EH (cell line): ENCODE results near the gene C19orf38.
"Not testable (repeated sequence)": the region's sequence is repeated elsewhere in the genome, so short reads cannot be mapped to it uniquely, and the experiment has no call there.

Source experiments
- DNase-seq: peaks from one replicate; pipeline ENCODE4 v3.0.0-alpha.2; 2015; ENCODE audit warnings: low read depth

Gene C19orf38

DNA sequence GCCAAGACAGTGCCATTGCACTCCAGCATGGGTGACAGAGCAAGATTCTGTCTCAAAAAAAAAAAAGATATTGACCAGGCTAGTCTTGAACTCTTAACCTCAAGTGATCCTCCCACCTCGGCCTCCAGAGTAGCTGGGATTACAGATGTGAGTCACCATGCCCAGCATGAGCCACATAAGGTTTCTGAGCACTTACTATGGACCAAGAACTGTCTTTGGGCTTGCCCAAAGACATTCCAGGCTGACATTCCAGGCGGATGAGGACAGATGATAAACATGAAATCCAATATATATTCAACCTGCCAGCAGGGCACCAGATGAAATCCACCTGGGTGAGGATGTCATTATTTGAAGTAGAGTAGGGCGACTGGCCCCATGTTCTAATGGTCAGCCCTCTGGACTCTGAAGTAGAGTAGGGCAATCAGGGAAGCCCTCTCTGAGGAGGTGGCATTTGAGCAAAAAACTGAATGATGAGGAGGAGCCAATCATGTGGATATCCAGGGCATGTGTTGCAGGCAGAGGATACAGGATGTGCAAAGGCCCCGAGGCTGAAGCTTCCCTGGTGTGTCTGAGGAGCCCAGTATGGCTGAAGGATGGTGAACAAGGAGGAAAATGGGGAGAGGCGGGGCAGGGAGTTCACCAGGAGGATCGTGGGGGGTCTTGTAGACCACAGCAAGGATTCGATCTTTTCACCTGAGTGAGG lies 4.0 kb downstream of the C19orf38 start:
- DNase-seq, result peak; percentile 78

DNA sequence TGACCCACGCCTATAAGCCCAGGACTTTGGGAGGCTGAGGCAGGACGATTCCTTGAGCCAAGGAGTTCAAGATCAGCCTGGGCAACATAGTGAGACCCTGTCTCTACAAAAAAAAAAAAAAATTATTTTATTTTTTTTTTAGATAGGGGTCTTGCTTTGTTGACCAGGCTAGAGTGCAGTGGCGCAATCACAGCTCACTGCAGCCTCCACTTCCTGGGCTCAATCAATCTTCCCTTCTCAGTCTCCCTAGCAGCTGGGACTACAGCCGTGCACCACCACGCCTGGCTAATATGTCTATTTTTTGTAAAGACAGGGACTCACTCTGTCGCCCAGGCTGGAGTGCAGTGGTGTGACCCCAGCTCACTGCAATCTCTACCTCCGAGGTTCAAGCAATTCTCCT lies 4.7 kb downstream of the C19orf38 start:
- DNase-seq, result no peak

DNA sequence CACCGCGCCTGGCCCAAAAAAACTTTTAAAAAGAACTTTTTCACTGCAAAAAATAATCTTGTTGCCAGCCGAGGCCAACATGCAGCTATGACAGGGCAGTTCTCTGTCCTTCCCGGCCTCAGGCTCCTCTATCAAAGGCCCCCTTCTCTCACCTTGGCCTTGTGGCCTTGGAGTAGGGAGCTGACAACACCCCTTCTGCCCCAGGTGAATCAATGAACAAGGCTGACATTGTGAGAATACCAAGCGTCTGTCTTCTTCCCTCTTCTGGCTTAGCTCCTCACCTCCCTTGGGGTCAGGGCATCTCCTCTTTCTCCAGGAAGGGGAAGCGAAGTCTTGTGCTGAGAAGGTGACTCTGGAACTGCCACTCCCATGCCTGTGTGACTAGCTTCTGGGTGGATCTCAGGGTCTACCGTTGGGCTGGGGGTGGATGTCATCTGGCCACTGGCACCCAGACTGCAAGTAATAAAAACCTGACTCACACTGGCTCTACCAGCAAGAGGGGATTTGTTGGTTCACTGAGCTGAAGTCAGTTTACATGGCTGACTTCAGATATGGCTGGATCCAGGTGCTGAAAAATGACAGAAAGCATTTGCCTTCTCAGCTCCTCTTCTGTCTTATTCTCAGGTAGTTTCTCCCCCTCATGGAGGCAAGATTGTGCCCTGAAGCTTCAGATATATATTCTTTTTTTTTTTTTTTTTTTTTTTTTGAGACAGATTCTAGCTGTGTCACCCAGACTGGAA lies 6.3 kb downstream of the C19orf38 start:
- DNase-seq, result no peak

DNA sequence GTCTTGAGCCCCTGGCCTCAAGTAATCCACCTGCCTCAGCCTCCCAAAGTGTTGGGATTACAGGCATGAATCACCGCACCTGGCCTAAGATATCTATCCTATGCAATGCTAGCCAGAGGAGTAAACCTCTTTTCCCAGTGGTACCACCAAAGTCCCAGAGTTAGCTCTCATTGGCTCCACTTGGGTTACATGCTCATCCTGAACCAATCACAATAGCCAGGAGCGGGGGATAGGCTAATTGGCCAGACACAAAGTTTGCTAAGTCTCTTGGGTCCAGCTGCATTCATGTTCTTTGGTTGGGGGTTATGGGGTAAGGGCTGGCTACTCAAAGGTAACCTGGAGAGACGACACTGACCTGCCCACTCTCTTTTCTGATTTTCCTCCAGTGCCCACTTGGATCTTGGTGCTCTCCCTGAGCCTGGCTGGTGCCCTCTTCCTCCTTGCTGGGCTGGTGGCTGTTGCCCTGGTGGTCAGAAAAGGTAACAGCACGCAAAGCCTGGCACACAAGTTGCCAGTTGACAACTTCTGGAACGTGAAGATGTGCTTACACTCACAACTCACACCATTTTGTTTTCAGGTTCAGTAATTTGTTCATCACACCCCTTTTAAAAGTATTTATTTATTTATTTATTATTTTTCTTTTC lies 7.8 kb downstream of the C19orf38 start:
- peak; percentile 30 for DNase-seq

DNA sequence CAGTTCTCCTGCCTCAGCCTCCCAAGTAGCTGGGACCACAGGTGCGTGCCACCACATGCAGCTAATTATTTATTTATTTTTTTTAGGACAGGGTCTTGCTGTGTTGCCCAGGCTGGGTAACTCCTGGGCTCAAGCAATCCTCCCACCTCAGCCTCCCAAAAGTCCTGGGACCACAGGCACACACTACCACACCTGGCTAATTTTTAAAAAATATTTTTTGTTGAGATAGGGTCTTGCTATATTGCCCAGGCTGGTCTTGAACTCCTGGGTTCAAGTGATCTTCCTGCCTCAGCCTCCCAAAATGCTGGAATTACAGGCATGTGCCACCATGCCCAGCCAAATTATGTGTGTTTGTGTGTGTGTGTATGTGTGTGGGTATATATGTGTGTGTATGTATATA lies 8.7 kb downstream of the C19orf38 start:
- DNase-seq, result not testable (repeated sequence)

DNA sequence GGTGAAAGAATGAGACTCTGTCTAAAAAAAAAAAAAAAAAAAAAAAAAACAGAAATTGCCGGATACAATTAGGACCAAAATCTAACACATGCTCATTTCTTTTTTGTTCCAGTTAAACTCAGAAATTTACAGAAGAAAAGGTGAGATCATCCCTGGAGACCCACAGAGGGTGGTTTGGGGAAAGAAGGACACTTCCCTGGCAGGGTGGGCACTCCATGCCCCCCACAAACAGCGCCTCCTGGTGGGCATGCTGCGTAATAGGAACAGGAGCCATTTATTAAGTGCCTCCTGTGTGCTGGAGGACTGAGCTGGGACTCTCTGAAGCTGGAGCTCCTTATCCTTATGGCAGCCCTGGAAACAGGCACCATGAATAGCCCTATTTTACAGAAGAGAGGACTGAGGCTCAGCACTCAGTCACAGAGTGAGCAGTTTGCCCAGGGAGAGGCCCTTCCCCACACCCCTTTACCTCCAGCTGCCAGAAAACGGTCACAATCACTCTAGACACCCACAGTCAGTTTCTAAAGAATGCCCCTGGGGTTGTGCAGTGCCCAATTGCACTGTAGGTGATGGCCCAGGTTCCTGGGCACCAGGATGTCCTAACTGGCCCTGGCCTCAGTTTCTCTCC lies 10.1 kb downstream of the C19orf38 start:
- peak; percentile 42 for DNase-seq

DNA sequence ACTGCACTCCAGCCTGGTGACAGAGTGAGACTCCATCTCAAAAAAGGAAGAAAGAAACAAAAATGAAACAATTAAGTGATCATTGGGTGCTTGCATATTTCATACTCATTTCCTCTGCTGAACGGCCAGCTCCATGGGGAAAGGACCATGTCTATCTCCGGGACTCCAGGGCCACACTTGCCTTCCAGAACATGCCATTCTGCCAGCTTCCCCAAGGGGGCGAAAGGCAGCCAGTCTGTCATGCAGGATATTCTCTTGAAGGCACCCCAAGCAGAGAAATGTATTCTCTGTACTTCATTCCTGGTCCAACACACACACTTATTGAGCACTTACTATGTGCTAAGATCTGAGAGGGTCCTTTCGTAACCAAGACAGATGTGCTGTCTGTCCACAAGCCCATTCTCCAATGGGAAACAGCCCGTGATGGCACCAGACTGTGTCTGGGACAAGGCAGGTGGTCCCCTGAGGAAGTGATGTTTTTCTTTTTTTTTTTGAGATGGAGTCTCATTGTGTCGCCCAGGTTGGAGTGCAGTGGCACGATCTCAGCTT lies 13.0 kb downstream of the C19orf38 start:
- peak; percentile 41 for DNase-seq

DNA sequence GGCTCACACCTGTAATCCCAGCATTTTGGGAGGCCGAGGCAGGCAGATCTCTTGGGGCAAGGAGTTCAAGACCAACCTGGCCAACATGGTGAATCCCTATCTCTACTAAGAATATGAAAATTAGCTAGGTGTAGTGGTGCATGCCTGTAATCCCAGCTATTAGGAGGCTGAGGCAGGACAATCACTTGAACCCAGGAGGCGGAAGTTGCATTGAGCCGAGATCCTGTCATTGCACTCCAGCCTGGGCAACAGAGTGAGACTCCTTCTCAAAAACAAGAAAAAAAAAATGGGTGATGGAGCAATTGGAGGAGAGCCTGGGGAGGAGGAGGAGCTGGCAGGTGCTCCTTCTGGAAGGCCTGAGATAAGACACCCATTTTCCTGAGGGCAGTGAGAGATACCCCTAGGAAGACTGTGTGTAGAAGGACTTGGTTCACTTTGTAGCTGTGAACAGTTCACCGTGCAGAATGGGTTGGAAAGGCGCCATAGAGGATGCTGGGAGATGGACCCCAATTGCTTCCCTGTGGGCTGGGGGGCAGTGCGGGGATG lies 14.4 kb downstream of the C19orf38 start:
- no peak for DNase-seq

DNA sequence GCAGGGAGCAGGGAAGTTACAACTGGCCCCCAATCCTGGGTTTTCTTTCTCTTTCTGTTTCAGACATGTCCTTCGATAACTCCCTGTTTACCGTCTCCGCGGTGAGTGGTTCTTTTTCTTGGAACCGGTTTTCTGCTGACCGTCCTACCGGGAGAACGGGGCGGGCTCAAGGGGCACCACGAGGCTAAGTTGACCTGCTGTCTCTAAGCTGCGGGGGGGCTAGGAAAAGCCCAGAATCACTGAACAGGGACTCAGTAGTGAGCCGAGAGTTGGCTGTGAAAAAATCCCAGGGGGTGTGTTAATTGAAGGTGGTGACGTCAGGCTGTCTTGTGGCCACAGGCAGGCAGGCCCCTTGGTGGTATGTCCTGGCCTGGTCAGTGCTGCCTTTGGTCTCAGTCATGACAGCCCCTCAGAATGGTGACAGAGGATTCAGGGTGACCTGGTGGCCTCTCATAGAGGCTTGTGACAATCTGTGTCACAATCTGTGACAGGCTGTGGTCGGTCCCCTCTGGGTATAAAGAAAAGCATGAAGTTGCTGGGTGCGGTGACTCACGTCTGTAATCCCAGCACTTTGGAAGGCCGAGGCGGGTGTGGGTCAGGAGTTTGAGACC lies 15.0 kb downstream of the C19orf38 start:
- peak; percentile 64 for DNase-seq

DNA sequence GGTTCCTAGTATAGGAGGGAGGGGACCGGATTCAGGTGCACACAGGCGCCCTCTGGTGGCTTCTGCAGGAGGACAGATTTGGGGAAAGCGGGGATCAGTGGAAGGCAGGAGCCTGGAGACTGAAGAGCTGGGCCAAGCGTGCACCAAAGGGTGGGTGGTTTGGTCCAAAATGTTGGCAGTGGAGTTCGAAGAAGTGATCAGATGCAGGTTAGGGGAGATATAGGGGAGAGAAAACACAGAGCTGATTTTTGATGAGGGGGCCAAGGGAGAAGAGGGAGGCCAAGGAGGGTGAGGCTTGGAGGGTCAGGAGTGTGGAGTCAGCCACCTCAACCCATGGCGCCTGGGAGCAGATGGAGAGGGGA lies 16.3 kb downstream of the C19orf38 start:
- peak; percentile 80 for DNase-seq

DNA sequence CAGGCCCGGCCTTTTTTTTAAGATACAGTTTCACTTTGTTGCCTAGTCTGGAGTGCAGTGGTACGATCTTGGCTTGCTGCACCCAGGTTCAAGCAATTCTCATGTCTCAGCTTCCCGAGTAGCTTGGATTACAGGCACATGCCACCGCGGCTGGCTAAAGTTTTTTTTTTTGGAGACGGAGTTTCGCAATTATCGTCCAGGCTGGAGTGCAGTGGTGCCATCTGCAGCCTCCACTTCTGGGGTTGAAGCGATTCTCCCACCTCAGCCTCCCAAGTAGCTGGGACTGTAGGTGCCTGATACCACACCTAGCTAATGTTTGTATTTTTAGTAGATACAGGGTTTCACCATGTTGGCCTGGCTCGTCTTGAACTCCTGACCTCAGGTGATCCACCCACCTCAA lies 18.3 kb downstream of the C19orf38 start:
- no peak for DNase-seq

DNA sequence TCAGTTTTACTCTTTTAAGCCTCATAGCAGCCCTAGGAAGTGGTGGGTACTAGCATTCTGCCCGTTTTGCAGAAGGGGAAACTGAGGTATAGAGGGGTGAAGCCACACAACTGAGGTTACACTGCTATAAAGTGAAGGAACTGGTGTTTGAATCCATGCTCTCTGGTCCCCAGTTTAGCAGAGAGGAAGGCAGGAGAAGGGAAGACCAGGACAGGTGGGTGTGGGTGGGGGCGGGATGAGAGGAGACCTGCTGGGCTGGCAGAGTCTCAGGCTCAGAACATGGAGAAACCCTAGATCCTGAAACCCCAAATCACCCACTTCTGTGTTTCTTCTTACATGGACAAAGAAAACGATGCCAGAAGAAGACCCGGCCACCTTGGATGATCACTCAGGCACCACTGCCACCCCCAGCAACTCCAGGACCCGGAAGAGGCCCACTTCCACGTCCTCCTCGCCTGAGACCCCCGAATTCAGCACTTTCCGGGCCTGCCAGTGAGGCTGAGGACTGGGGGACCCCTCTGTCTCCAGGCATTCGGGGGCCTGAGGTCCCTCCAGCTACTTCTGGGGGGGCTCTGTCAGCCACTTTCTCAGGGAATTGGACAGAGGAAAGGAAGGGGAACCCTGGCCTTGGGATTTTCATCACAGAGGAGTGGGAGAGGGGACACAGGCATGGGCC lies 20.8 kb downstream of the C19orf38 start:
- DNase-seq, result no peak

DNA sequence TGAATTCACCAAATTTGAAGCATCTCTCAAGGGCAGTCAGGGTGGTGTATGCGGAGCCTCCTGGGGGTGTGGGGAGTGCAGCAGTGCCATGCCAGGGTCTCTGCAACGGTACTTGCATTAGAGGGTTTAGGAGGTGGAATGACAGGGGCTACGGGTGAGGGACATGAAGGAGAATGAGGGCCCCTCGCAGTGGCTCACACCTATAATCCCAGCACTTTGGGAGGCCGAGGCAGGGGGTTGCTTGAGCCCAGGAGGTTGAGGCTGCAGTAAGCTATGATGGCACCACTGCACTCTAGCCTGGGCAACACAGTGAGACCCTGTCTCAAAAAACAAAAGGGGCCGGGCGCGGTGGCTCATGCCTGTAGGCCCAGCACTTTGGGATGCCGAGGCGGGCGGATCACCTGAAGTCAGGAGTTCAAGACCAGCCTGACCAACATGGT lies 21.7 kb downstream of the C19orf38 start:
- DNase-seq, result not testable (repeated sequence)

DNA sequence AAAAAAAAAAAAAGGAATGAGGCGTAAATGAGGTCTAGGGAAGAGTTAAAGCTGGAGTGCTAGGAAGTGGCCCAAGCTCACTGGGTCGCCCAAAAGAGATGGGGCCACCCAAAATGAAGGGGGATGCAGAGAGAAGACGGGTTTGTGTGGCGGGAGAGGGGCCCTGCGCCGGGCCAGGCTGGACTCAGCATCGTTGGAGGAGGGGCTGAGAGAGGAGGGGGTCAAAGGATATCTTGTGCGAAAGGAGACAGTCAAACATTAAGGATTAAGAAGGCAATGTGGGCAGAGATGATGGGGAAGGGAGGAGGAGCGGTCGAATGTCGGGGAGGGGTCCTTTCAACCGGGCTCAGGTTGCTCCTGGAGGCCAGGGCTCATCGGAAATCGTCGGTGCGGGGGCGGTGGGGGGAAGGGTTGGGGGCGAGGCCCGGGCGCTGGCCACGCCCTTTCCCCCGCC lies 22.3 kb downstream of the C19orf38 start:
- no peak for DNase-seq

DNA sequence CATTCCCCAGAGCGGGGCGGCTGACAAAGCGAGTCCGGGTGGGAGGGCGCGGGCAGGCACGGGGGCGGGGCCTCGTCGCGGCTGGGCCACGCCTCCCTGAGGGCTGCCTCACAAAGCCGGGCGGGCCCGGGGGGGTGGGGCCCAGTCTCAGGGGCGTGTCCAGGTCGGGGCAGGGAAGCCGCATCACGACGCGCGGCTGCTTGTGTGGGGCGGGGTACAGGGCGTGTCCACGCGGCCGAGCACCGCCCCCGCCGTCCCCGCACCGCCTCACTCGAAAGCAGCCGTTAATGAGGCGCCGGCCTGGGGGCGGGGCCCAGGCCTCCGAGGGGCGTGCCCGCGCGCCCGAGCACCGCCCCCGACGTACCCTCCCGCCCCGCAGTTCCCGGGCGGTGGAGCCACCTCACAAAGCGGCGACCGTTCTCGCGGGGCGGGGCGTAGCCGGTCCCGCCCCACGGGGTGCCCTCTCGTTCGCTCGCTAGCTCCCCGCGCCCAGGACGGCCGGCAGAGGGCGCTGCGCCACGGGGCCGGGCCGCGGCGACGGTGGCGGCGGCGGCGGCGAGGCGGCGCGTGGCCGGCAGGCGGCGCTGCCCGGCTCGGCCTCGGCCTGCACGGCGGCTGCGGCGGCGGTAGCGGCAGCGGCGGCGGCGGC lies 22.9 kb downstream of the C19orf38 start, which contains the start of gene CARM1:
TSS of gene CARM1 (plus strand) at position 599 of the 649 bp plus-strand sequence. CDS start 150 bp downstream, outside the sequence.
- peak; percentile 98 for DNase-seq

DNA sequence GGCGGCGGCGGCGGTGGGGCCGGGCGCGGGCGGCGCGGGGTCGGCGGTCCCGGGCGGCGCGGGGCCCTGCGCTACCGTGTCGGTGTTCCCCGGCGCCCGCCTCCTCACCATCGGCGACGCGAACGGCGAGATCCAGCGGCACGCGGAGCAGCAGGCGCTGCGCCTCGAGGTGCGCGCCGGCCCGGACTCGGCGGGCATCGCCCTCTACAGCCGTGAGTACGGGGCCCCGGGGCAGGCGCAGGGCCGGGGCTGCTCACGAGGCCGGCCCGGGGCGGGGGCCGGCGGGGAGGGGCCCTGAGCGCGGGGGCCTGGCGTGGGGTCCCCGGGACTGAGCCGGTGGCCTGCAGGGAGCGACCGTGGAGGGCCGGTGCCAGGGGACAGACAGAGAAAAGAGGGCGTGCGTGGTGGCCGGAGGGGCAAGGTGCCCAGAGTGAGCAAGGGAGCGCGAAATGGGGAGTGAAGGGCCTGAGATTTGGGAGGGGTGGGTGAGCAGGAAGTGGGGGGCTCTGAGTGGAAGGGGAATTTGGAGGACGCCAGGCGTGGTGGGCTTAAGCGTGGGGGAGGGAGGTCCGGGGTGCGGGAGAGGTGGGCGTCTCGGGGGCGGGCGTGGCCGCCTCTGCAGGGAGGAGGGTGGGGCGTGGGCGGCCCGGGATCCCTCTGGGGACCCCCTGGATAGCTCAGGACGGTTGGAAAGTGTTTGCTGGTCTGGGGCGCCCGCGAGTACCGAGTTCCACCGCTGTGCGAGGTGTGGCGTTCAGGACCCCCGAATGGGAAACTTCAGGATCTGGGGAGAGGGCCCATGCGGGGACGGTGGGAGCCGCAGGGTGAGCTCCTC lies 23.7 kb downstream of the C19orf38 start:
- DNase-seq, result no peak

DNA sequence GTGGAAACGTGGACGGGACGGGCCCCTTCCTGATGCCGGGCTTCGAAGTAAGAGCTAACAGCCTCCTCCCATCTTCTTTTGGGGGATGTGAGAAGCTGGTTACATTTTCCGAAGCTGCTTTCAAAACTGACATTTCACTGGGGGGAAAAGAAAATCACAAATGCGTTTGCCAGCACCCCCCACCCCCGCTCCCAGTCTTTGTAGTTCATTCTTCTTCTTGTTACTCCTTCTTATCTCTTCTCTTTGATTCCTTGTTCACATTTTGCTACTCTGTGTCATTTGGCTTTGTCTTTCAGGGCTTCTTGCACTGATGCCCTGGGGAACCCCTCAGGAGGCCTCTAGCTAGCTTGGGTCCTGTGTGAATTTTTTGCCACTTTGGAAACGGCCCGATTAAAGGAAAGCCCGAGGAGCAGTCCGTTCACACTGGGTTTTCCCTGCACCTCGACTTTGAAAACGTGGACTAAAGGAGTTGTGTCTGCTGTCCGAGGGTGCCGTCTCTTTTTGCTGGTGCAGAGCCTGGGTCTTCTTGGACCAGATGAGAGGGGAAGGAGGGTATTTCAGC lies 24.4 kb downstream of the C19orf38 start:
- DNase-seq, result peak; percentile 32

DNA sequence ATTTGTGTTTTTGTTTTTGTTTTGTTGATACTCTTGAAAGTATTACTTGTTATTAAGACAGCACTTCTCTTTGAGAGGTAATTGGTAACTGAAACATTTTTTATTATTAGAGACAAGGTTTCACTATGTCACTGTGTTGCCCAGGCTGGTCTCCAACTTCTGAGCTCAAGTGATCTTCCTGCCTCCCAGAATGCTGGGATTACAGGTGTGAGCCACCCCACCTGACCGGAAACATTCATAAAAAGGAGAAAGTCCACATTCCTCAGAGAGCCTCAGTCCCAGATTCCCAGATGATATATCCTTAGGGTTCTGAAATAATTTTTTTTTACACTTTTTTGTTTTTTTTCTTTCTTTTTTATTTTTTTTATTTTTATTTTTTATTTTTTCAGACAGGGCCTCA lies 25.8 kb downstream of the C19orf38 start:
- DNase-seq, result no peak
